Calu3 (cell line): Measurements from ENCODE around the gene LDLRAD4. TPM values are rescaled to one million over a fixed set of nuclear protein-coding genes. Genes with fewer than 3 reads are reported as not detected.

ENCODE experiments used
- BruUV-seq: library from RNA; stranded (reverse); fragments of 400-500 nt; replicated peaks from 2 replicates; lab custom pipeline; 2021; lab: Mats Ljungman, UMichigan
- CTCF ChIA-PET: fragments of 300-600 bp; sonication (Branson Sonifier 250); formaldehyde crosslinking; loops from one replicate; lab custom pipeline; 2022; ENCODE audit warnings: antibody characterized with exemption; lab: Charles Lee
- DNase-seq: peaks from one replicate; pipeline ENCODE4 v3.0.0; 2022
- H3K27ac Mint-ChIP-seq: one replicate; pipeline ENCODE4 v1.8.0; 2022; ENCODE audit warnings: mixed read lengths; ENCODE audit not compliant: unreplicated experiment
- H3K27me3 Mint-ChIP-seq: one replicate; pipeline ENCODE4 v1.8.0; 2022; ENCODE audit warnings: mixed read lengths; ENCODE audit not compliant: unreplicated experiment
- H3K36me3 Mint-ChIP-seq: one replicate; pipeline ENCODE4 v1.8.0; 2022; ENCODE audit warnings: mild to moderate bottlenecking, moderate library complexity, mixed read lengths; ENCODE audit not compliant: insufficient read depth, unreplicated experiment
- H3K4me1 Mint-ChIP-seq: one replicate; pipeline ENCODE4 v1.8.0; 2022; ENCODE audit warnings: mild to moderate bottlenecking, low read depth, mixed read lengths; ENCODE audit not compliant: unreplicated experiment
- H3K4me3 Mint-ChIP-seq: one replicate; pipeline ENCODE4 v1.8.0; 2022; ENCODE audit warnings: mild to moderate bottlenecking, low read depth, moderate library complexity, mixed read lengths; ENCODE audit not compliant: unreplicated experiment
- H3K9me3 Mint-ChIP-seq: one replicate; pipeline ENCODE4 v1.8.0; 2022; ENCODE audit warnings: low read depth, mixed read lengths; ENCODE audit not compliant: unreplicated experiment
- CTCF ChIP-seq: fragments of 200-600 bp; IDR thresholded peaks from one replicate; pipeline ENCODE4 v1.8.0; 2022; ENCODE audit warnings: antibody characterized with exemption; ENCODE audit not compliant: unreplicated experiment
- intact Hi-C: fragments of 100-400 bp; cut with micrococcal nuclease; formaldehyde crosslinking; loops from one replicate; pipeline ENCODE4 v1.10.0; 2022; ENCODE audit not compliant: unreplicated experiment
- total RNA-seq: library from RNA; stranded (reverse); gene quantifications from 2 replicates; pipeline ENCODE4 v1.2.3, GENCODE V29; 2022

LDLRAD4 gene
- total RNA-seq, 1 experiment from 2014 or later, result 0.50 TPM

GRCh38 chr18:13283746-13284145, 65.2 kb downstream of the LDLRAD4 start:
- no peak for DNase-seq
- Mint-ChIP-seq H3K4me1 (no peaks in the 10 kb centered on the region), H3K27ac (no peak overlapping the region), H3K9me3 (no peaks in the 10 kb centered on the region), H3K27me3 (peaks cover 34% of the 10 kb centered on the region), H3K4me3 (no peak overlapping the region), H3K36me3 (no peaks in the 10 kb centered on the region)
- intact Hi-C loops, result no loop called here
- CTCF ChIA-PET, result no interaction called here
- no TSS peak for BruUV-seq
- no peak for TF ChIP-seq CTCF

GRCh38 chr18:13284330-13285027, 65.9 kb downstream of the LDLRAD4 start:
- peaks cover 41% of the 10 kb centered on the region for H3K27me3 Mint-ChIP-seq
- no peaks in the 10 kb centered on the region for H3K9me3 Mint-ChIP-seq
- CTCF ChIA-PET, result no interaction called here
- no peaks in the 10 kb centered on the region for H3K36me3 Mint-ChIP-seq
- no peak overlapping the region for H3K4me3 Mint-ChIP-seq
- no peak overlapping the region for H3K27ac Mint-ChIP-seq
- TF ChIP-seq CTCF, result no peak
- no peak for DNase-seq
- BruUV-seq, result no TSS peak
- intact Hi-C loops, result no loop called here
- H3K4me1 Mint-ChIP-seq, result no peaks in the 10 kb centered on the region

- no TSS peak for BruUV-seq
- no peak for DNase-seq
- CTCF ChIA-PET, result no interaction called here
- TF ChIP-seq CTCF, result no peak
- Mint-ChIP-seq H3K27ac (no peak overlapping the region), H3K27me3 (peaks cover 47% of the 10 kb centered on the region), H3K9me3 (no peaks in the 10 kb centered on the region), H3K4me1 (no peaks in the 10 kb centered on the region), H3K36me3 (no peaks in the 10 kb centered on the region), H3K4me3 (no peak overlapping the region)
- intact Hi-C loops, result no loop called here
These were observed 67.3 kb downstream of the LDLRAD4 start for GRCh38 chr18:13285874-13286273.

GRCh38 chr18:13286456-13287125, 68.0 kb downstream of the LDLRAD4 start:
- no TSS peak for BruUV-seq

More at GRCh38 chr18:13286456-13287125, 68.0 kb downstream of the LDLRAD4 start:
- no peak overlapping the region for H3K4me3 Mint-ChIP-seq
- no peaks in the 10 kb centered on the region for H3K9me3 Mint-ChIP-seq
- no peak for DNase-seq
- CTCF ChIA-PET, result no interaction called here
- TF ChIP-seq CTCF, result no peak
- H3K4me1 Mint-ChIP-seq, result no peaks in the 10 kb centered on the region
- no peaks in the 10 kb centered on the region for H3K36me3 Mint-ChIP-seq
- intact Hi-C loops, result no loop called here
- no peak overlapping the region for H3K27ac Mint-ChIP-seq
- peaks cover 53% of the 10 kb centered on the region for H3K27me3 Mint-ChIP-seq
